ENCODE results near the gene CAPG. TPM values are rescaled to one million over a fixed set of nuclear protein-coding genes. Genes with fewer than 3 reads are reported as not detected.
"Not testable (repeated sequence)": the region's sequence is repeated elsewhere in the genome, so short reads cannot be mapped to it uniquely, and the experiment has no call there.

CAPG gene
- polyA plus RNA-seq, 10 donors: 8.1 to 48.6 (median 20.4) TPM

DNA sequence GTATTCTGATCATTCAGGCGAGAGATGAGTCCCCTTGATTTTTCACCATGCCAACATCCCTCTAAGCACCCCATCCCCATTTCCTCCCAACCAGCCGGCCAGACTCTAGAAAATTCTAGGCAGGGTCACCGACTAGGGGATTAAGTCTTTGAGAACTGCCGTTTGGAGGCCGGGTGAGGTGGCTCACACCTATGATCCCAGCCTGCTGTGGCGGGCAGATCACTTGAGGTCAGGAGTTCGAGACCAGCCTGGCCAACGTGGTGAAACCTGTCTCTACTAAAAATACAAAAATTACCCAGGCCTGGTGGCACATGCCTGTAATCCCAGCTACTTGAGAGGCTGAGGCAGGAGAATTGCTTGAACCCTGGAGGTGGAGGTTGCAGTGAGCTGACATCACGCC, 29.4 kb upstream of the CAPG start:
- not testable (repeated sequence) for DNase-seq

DNA sequence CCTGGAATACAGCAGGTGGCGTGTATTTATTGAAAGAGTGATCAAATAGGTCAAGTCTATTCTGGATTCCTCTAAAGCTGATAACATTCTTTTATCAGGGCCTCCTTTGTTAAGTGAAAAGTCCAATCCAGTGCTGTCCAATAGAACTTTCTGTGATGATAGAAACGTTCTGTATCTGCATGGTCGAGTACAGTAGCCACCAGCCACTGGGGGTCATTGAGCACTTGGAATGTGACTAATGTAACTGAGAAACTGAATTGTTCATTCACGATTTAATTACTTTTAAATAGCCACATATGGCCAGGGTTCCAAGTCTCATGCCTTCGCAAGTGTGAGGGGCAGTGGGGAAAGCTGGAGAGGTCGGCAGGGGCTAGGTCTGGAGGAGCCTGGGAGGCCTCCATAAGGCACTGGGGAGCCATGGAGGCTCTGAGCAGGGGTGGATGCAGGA, 28.9 kb upstream of the CAPG start:
- DNase-seq: no peak

DNA sequence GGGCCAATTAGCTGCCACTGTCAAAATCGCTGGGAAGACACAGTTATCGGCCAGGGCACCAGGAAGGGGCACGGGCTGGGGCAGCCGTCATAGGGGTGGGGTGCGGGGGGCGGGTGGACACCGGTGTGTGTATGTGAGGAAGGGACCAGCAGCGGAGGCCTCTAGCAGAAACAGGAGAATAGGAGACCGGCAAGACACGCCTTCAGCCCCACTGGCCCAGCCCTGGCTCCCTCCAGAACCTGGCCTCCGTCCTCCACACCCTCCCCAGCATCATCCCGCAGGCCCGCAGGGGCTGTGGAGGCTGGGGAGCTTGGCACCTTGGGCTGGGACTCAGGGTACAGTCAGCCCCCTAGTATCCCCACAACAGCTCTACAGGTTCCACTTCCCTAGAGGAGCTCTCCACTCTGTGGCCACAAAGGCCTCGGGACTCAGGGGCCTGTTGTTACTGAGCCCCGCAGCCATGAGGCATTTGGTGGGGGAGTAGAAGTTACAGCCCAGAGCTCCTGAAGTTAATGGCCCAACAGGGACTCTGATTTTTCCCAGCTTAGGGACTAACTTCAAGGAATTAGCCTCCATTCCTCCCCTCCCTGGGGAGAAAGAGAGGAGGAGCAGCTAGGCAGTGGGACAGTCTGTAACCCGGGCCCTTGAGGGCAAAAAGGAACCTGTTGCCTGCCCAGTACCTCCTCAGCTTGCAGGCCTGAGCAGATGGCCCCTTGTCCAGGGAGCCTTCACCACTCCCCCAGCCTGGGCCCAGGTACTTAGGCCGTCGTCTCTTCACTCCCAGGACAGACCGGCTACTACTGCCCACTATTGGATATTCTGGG, 28.2 kb upstream of the CAPG start:
- DNase-seq: peak in 1 of 3 donors; percentile 54

DNA sequence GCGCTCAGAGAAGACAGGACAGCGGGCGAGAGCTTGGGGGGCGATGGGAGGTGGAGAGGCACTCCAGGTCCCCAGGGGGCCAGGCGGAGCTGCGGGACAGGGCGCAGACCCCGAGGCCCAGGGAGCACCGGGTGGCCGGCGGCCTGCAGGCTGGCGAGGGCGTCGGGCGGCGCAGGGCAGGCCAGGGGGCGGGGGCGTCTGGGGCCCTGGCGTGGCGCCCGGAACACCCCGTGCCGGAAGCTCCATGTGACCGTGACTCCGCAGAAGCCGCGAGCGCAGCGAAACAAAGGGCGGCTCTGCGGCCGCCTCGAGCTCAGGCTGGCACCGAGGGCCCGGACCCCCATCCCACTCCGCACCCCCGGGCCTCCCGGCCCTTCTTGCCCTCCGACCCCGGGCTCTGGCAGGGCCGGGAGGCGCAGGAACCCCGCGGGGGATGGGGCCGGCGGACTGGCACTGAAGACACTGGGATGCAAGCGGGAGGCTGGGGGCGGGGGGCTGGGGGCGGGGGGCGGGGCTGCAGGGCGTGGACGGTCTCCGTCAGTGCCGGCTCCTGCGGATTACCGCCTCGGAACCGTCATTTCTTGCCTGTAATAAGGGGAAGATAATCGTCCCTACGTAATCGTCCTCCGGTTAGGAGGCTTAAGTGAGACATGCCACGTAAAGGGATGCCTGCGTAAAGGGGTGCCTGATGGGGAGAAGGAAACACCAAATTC, 27.5 kb upstream of the CAPG start:
- DNase-seq: peak; percentile 77 to 94 (median 87)

DNA sequence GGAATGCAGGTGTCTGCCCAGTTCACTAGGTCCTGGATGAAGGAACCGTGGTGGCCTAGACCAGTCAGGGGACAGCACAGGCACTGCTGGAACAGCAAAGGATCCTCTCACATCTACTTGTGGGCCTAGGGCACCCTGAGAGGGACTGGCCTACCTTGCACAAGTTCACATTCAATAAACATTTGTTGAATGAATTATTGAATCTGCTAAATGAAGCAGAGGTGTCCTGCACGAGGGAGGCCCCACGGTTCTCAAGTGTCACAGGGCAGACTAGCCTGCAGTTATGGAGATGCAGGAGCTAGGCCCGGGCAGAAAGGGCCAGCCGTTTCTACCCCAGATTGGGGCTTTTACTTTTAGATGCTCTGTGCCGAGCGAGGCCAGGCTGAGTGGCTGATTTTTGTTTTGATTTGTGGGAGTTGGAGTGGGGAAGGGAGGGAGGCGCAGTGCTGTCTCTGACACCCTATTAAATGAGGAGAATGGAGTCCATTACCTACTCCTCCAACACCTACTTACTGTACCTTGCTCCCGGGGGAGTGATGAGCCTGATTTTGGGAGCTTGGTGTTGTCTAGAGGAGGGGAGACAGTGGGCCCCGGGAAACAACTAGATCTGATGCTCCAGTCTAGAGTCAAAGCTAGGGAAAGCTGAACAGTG, 26.8 kb upstream of the CAPG start:
- no peak for DNase-seq

DNA sequence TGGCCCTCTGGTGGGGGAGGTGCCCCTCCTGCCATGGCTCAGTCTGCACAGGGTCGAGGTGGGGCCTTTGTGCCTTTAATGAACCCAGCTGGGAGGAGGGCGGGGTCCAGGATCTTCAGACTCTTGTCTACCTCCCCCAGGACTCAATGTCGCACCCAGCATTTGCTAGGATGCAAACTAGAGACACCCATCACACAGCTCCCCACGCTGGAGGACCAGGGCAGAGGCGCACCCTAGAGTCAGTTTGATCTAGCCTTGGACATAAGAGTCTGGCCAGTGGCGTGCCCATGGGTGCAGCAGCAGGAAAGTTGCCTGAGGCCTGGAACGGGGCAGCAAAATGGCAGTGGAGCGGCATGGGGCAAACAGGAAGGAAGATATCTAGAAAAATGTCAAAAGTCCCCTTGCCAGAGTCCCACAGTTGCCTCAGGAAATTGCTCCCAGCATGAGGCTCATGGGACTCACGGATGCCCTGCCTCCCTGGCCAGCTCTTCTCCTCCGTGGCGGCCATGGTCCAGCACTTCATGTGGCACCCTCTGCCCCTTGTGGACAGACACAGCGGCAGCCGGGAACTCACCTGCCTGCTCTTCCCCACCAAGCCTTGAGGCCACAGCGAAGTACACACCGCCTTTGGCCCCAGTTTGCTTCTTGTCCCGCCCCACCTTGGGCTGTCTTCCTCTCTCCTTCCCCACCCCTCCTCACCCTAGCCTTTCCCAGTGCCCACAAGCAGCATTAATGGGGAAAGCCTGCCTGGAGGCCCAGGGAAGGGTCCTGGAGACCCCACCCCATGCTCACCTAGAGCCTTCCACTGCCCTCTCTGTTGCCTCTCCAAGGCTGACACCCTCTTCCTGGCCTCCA, 26.0 kb upstream of the CAPG start:
- DNase-seq: no peak

DNA sequence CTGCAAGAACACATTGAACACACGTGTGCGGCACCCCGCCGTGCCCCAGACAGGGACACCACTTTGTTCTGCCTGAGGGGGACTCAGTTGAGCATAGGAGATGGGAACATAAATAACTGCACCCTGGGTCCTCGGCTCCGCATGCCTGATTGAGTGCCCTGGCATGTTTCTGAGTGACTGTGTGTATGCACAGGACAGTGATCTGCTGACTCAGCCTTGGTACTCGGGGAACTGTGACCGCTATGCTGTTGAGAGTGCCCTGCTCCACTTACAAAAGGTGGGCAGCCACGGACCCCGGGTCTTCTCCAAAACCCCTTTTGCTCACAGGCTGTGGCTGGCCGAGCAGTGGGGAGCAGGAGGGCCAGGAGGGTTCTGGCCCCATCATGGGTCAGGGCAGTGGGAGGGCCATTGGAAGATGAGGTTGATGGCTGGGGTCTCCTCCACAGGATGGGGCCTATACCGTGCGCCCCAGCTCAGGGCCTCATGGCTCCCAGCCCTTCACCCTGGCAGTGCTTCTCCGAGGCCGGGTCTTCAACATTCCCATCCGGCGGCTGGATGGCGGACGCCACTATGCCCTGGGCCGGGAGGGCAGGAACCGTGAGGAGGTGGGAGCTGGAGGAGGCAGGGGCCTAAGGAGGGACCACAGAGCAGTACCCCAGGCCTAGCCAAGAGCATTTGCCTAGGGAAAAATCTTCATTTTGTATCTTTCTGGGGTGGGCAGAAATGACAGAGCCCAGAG, 25.2 kb upstream of the CAPG start:
- DNase-seq: no peak

DNA sequence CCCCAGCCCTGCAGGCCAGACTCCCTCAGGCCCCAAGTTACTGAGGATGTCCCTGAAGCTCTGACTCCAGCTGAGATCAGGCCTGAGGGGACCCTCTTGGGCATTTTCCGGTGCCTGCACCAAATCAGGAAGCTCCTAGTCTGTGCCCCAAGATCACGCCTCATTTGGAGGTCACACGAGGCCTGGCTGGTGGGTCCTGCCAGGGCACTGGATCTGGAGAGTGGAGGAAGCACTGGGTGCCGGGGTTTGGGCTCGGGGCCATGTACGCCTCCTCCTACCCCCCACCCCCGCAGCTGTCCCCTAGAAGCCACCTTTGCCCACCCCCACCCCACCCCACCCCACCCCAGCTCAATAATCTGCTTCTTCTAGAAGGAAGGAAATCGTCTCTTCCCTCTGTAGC, 24.5 kb upstream of the CAPG start:
- DNase-seq: no peak

DNA sequence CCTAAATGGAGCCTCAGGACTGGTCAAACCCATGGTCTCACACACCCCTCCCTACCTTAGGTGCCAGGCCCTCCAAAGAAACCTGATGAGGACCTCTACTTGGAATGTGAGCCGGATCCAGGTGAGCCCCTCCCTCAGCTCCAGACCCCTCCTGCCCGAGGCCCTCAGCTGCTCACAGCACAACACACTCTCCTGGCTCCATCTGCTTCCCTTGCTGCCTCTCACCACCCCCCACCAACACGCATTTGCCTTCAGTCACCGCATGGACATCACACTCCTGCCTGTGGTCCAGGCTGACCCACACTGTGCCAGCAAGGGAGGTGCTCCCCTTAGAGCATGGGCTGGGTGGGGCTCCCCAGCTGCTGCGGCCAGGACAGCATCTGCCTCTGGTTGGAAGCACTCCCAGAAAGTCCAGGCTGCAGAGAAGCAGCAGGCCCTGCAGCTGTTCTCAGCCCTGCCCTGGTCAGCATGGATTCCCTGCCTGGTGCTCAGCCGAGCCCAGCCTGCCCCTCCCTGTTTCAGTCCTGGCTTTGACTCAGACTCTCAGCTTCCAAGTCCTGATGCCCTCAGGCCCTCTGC, 23.4 kb upstream of the CAPG start:
- peak; percentile 88 to 95 (median 91) for DNase-seq

DNA sequence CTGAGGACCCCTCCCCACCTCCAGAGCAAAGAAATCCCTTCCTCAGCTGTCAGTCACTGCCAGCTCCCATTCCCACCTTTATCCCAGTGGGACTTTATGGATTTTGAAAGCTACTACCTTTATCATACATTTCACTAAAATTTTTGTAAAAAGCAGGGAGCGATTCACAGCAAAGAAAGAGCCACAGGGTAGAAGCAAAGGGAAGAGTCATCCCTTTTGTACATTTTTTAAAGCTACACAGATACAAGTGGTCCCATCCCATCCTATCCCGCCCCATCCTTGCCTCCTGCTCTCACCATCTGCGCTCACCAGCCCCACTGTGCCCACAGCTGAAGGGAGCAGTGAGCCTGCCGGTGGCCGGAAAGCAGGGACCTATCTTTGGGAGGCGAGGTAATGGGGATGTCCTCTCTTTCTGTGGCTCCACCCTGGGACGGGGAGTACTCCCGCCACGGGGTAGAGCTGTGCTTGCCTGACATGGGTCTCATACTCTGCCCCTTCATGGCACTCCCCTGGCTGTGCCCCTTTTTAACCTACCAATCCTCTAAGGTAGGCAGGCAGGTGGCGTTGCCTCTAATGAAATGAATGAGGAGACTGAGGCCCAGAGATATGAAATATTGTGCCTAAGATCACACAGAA, 21.5 kb upstream of the CAPG start:
- no peak for DNase-seq

DNA sequence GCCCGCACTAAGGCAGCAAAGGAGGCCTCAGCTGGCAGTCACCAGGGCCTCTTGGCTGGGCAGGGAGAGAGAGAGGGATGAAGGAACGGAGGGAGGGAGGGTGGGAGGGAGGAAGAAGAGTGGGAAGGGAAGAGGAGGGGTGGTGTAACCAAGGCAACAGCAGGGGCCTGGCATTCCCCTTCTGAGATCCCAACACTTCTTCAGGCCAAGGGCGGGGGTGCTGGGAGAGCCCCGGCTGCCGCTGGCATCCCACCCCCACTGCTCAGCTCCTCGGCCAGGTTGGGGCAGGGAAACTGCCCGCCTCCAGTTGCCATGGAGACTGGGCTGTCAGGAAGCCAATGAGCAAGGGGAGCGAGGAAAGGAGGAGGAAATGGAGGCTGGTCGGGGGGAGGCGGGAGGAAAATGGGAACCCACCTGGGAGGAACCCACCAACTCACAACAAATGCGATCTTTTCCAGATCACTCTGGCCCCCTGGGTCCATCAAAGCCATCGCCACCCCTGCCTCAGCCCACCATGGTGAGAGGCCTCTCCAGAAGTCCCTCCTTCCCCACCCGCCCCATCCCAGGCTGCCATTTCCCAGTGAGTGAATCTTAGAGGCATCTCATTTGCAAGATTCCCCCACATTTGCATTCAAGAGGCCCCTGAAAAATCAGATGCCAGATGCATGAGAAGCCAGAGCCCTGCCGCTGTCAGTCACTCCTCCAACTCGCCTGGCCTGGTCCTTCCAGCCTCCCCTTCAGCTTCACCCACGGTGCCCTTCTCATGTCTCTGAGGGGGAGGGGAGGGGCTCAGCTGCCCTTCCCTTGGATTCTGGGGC, 20.8 kb upstream of the CAPG start:
- peak in 1 of 3 donors; percentile 56 for DNase-seq

DNA sequence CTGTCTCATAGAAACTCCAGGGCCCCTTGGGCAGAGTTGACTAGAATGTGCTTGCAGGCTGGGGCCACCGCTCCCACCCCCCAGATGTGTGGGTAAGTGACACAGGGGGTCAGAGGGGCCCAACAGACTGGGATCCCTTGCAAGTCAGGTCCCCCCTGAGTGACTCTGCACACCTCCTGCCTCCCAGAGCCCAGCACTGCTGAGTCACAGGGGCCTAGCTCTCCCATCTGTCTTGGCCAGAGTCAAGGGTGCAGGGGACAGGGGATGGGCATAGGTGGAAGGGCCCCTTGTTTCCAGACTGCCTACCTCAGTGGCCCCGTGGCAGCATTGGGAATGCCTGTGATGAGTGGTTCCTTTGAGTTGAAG, 19.7 kb upstream of the CAPG start:
- no peak for DNase-seq

DNA sequence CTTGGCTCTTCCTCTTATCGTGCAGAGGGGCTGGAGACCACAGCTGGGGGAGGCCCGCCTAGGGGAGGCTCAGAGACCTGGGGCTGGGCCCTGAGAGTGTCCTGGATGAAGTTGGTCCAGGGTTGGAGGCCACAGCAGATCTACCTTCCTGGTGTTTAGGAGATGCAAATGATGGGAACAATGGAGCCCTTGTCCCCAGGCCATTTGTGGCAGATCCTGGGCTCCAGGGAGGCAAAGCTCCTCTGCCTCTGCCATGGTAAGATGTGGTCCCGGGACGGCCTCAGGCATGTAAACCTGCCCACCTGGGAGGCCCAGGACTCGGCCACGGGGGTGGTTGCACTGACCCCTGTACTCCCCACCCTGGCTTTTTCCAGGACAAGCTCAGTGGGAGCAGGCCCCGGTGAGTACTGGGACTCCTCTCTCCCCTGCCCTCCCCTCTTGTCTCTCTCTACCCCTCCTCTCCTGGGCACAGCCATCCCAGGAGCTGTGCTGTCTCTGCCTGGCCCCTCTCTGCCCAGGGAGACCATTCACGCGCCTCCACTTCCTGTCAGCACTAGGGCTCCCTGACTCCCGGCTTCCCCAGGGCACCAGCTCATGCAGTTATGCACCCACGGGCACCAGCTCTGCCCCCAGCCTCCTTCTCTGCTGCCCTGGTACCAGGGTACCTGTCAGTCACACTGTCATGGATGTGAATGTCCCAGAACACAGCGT, 19.2 kb upstream of the CAPG start:
- DNase-seq: no peak

DNA sequence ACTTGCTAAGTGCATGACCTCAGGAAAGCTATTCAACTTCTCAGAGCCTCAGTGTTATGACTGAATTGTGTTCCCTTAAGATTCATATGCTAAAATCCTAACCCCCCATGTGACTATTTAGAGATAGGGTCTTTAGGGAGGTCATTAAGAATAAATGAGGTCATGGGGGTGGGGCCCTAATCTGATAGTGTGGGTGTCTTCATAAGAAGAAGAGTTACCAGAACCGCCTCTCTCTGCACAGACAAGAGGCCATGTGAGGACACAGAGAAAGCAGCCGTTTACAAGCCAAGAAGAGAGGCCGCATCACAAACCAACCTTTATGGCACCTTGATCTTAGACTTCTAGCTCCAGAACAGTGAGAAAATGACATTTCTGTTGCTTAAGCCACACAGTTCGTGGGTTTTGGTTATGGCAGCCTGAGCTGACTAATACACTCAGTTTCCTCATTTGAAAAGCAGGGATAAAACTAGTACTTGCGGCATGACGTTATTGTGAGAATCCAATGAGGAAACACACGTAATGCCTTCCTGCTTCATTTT, 18.2 kb upstream of the CAPG start:
- DNase-seq: no peak

DNA sequence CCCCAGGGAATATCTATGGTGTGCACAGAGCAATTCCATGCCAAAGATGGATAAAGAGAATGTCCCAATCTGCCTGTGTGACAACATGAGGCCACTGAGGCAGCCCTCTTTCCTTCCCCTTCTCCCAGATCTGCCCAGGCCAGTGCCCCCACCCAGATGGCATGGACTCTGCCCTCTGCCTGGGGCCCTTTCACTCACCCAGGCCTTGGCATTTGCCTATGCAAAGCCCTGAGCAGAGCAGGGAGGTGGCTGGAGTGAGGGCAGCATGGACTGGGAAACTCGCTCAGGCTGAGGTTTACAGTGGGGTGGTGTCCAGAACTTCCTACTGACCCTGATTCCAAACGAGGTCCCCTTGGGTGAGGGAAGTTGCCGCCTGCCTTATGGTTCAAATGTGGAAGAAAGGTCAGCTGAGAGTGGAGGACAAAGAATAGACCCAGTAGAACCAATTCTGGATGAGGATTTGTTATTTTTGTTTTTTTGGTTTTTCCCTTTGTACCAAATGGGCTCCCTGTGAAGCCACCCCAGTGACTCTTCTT, 17.2 kb upstream of the CAPG start:
- DNase-seq: no peak

DNA sequence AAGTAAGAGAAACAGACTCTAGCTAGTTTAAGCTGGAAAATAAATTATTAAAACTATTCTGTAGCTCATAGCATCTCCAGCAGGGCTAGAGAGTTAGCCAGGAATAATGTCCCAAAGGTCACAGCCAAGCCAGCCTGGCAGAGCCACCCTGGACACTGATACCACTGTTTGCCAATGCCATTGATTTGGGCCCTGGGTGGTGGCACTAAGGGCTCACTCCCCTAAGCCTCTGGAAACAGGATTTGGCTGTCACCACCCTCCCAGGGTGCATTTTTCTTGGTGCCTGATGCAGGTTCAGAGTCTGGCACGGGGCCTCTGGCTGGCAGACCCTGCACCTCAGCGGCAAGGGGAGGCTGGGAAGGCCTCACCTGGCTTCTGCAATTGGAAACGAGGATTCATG, 15.4 kb upstream of the CAPG start:
- no peak for DNase-seq

DNA sequence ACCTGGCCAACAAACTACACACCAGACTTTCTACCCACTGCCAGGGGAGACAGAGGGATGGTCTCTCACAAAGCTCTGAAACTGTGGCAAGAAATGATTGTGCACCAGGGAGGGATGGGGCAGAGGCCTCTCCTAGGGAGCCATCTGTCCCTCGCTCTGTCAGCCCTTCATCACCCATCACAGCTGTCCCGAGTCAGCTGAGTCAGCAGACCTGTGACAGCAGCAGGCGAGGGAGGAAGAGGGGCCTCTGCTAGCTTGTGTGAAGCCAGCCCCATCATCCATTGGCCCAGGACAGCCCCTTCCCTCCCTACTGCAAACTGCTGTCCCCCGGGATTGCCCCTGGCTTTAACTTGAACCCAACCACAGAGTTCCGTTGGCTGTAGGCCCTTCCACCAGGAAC, 13.4 kb upstream of the CAPG start:
- no peak for DNase-seq

DNA sequence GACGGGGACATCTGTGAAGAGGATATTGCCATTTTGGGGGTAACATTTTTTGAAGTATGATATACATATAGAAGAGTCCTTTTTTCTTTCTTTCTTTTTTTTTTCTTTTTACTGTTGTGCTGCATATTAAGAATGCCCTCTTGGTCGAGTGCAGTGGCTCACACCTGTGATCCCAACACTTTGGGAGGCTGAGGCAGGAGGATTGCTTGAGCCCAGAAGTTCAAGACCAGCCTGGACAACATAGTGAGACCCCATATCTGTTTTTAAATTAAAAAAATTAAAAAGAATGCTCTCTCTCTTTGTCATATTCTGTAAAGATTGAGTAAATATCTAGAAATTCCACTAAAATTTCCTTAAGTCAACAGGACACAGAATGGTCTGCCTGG, 11.9 kb upstream of the CAPG start:
- no peak for DNase-seq

Measured in muscle of back (tissue), 11 donors.